Uterus (tissue), 4 donors: ENCODE data around the gene LRRIQ1. TPM values are rescaled to one million over a fixed set of nuclear protein-coding genes. Genes with fewer than 3 reads are reported as not detected.

ENCODE experiments used
- DNase-seq, 2 donors: peaks; one replicate each; pipeline ENCODE4 v3.0.0-alpha.2; 2019 to 2020
- H3K27ac ChIP-seq, 2 donors: fragments of 200-600 bp; sonication (generic); 1 replicate in 1 of 2; 2 replicates in 1 of 2; pipeline ENCODE4 v1.5.1; 2016 to 2018
- H3K27me3 ChIP-seq, 2 donors: fragments of 200-600 bp; sonication (generic); one replicate each; pipeline ENCODE4 v1.5.1; 2018 to 2019; ENCODE audit warnings: control low read depth in 1 of 2
- H3K36me3 ChIP-seq, 2 donors: fragments of 200-600 bp; sonication (generic); one replicate each; pipeline ENCODE4 v1.5.1; 2019; ENCODE audit warnings: control low read depth in 1 of 2
- H3K4me1 ChIP-seq, 2 donors: fragments of 200-600 bp; sonication (generic); one replicate each; pipeline ENCODE4 v1.5.1; 2018 to 2019; ENCODE audit warnings: control low read depth in 1 of 2
- H3K4me3 ChIP-seq, 2 donors: fragments of 200-600 bp; sonication (generic); 1 replicate in 1 of 2; 2 replicates in 1 of 2; pipeline ENCODE4 v1.5.1; 2018 to 2019; ENCODE audit warnings: mild to moderate bottlenecking in 1 of 2
- H3K9me3 ChIP-seq, 2 donors: fragments of 200-600 bp; sonication (generic); one replicate each; pipeline ENCODE4 v1.5.1; 2019; ENCODE audit warnings: control low read depth in 1 of 2
- POLR2A ChIP-seq, 2 donors: fragments of 450-650 bp; IDR thresholded peaks; one replicate each; pipeline ENCODE4 v1.6.1; 2016; ENCODE audit warnings: antibody characterized with exemption in 2 of 2, mild to moderate bottlenecking in 1 of 2, moderate library complexity in 1 of 2
- intact Hi-C: fragments of 100-400 bp; cut with DNase I; formaldehyde crosslinking; loops from one replicate; pipeline ENCODE4 v1.15.1; 2023; ENCODE audit warnings: low total_unique reads
- total RNA-seq, 4 donors: library from RNA; depleted of rRNA in 3 of 4; stranded (reverse); fragments of >200 nt in 3 of 4; gene quantifications; one replicate each; pipeline versions ENCODE4 v1.1.0 to v1.2.4, GENCODE V29; 2014 to 2023
- TF ChIP-seq, protein P1 (sequence below), 4 experiments: fragments of 200-600 bp in 2 of 4; fragments of 450-650 bp in 2 of 4; sonication (generic) in 2 of 4; IDR thresholded peaks; one replicate each; pipeline ENCODE4 v1.5.1; 2016 to 2019; ENCODE audit warnings: antibody characterized with exemption in 4 of 4, mild to moderate bottlenecking in 2 of 4, moderate library complexity in 1 of 4
- donor health status: DM: yes; HTN: yes; CAD: no.

Gene LRRIQ1
- total RNA-seq, 4 donors from 2014 or later: 0.51 to 13.1 (median 1.9) TPM

DNA sequence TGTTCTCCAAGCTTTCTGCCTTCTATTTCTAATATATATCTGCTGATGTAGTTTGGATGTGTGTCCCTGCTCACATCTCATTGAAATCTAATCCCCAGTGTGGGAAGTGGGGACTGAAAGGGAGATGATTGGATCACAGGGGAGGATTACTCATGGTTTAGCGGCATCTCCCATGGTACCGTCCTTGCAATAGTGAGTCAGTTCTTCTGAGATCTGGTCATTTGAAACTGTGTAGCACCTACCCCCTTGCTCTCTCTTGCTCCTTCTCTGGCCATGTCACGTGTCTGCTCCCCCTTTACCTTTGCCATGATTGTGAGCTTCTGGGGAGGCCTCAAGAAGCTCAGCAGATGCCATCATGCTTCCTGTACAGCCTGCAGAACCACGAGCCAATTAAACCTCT, 217.7 kb downstream of the LRRIQ1 start:
- H3K27me3 ChIP-seq: no peaks in the 10 kb centered on the region
- no peaks in the 10 kb centered on the region for H3K9me3 ChIP-seq
- no peaks in the 10 kb centered on the region for H3K4me1 ChIP-seq
- intact Hi-C loops: no loop called here
- no peak overlapping the region for H3K4me3 ChIP-seq
- TF ChIP-seq, protein P1, sequence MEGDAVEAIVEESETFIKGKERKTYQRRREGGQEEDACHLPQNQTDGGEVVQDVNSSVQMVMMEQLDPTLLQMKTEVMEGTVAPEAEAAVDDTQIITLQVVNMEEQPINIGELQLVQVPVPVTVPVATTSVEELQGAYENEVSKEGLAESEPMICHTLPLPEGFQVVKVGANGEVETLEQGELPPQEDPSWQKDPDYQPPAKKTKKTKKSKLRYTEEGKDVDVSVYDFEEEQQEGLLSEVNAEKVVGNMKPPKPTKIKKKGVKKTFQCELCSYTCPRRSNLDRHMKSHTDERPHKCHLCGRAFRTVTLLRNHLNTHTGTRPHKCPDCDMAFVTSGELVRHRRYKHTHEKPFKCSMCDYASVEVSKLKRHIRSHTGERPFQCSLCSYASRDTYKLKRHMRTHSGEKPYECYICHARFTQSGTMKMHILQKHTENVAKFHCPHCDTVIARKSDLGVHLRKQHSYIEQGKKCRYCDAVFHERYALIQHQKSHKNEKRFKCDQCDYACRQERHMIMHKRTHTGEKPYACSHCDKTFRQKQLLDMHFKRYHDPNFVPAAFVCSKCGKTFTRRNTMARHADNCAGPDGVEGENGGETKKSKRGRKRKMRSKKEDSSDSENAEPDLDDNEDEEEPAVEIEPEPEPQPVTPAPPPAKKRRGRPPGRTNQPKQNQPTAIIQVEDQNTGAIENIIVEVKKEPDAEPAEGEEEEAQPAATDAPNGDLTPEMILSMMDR (IDR thresholded peaks at IDR 0.05): no peak
- TF ChIP-seq POLR2A (IDR thresholded peaks at IDR 0.05): no peak
- no peaks in the 10 kb centered on the region for H3K36me3 ChIP-seq
- no peak overlapping the region for H3K27ac ChIP-seq
- DNase-seq: no peak

DNA sequence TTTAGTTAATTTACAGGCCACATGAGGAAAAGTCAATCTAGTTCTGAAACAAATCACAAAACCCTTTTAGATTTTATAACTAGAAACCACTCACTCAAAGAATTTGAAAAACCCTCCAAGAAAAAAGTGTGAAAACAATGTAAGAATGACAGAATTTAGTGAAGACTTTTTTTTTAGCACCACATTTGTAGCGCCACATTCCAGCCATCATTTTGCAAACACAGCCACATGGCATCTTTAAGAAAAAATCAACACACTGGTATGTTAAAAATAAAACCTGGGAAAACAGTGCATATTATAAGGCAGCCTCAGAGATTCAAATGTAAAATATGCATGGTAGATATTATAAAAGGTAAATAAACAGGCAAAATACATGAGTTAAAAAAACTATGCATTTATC, 221.5 kb downstream of the LRRIQ1 start:
- Histone ChIP-seq H3K36me3 (no peaks in the 10 kb centered on the region), H3K4me3 (no peak overlapping the region), H3K27ac (no peak overlapping the region), H3K27me3 (no peaks in the 10 kb centered on the region), H3K4me1 (no peaks in the 10 kb centered on the region), H3K9me3 (no peaks in the 10 kb centered on the region)
- TF ChIP-seq, protein P1 (IDR thresholded peaks at IDR 0.05): no peak
- TF ChIP-seq POLR2A (IDR thresholded peaks at IDR 0.05): no peak
- intact Hi-C loops: no loop called here
- no peak for DNase-seq

DNA sequence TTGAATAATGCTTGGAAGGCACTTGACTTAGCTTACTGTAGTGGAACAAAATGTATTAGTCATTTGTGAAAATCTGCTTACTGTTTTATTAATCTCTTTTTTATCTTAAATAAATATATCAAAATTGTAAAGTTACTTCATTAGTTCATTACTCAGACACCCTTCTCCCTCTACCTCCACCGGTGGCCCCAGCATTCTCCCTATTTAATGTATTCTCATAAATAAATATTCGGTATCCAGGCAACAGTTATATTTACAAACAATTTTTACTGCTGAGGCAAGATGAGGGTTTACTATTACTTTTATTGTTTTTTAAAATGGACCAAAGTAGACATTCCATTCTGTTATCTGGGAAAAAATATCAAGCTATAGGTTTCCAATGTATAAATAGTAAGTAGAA, 224.3 kb downstream of the LRRIQ1 start:
- Histone ChIP-seq H3K9me3 (no peaks in the 10 kb centered on the region), H3K27me3 (no peaks in the 10 kb centered on the region), H3K36me3 (no peaks in the 10 kb centered on the region), H3K4me1 (no peaks in the 10 kb centered on the region), H3K27ac (no peak overlapping the region), H3K4me3 (no peak overlapping the region)
- intact Hi-C loops: no loop called here
- TF ChIP-seq POLR2A (IDR thresholded peaks at IDR 0.05): no peak
- TF ChIP-seq, protein P1 (IDR thresholded peaks at IDR 0.05): no peak
- DNase-seq: no peak

DNA sequence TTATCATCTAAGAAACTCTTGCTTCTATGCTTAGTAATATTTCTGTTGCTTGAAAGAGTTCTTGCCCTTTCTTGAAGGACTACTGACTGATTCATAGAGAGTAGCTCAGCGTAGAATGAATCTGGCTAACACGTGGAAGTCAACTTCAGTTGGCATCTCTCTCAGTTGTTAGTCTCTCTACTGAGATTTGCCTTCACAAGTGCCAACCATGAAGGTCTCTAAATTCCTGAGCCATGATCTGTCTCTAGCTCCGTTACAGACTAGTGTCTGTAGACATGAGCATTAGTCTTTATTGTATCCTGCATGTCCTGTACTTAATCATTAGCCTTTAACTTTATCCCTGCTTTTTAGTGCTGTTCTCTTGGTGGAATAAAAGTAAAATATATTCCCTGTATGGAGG, 224.7 kb downstream of the LRRIQ1 start:
- no peaks in the 10 kb centered on the region for H3K27me3 ChIP-seq
- no peaks in the 10 kb centered on the region for H3K36me3 ChIP-seq
- TF ChIP-seq, protein P1 (IDR thresholded peaks at IDR 0.05): no peak
- TF ChIP-seq POLR2A (IDR thresholded peaks at IDR 0.05): no peak
- H3K4me1 ChIP-seq: no peaks in the 10 kb centered on the region
- no peak overlapping the region for H3K27ac ChIP-seq
- no peak for DNase-seq
- H3K4me3 ChIP-seq: no peak overlapping the region
- no peaks in the 10 kb centered on the region for H3K9me3 ChIP-seq
- intact Hi-C loops: no loop called here

DNA sequence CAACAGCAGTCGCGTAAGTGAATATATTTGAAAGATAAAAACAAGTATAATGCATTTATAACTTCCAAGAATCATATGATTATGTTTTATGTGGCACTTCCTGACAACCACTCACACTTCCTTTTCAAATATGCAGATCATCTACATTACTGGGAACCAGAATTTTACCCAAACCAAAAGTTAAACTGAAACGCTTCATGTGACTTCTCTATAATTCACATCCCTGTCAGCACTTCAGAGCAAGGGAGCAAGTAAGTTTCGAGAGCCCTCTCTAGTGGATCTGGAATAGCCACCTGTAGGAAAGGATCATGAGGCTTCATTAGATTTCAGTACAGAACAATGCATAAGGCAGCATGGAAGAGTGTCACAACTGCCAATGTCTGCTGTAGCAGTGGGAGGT, 230.2 kb downstream of the LRRIQ1 start:
- Histone ChIP-seq H3K36me3 (no peaks in the 10 kb centered on the region), H3K27ac (no peak overlapping the region), H3K4me3 (no peak overlapping the region), H3K4me1 (no peaks in the 10 kb centered on the region), H3K27me3 (no peaks in the 10 kb centered on the region), H3K9me3 (no peaks in the 10 kb centered on the region)
- DNase-seq: no peak
- intact Hi-C loops: no loop called here
- TF ChIP-seq, protein P1 (IDR thresholded peaks at IDR 0.05): no peak
- TF ChIP-seq POLR2A (IDR thresholded peaks at IDR 0.05): no peak
